HG02642 (cell line): ENCODE measurements around the gene GPR61.

Source experiments
- ATAC-seq: cut with Tn5 transposase; IDR thresholded peaks from one replicate; pipeline ENCODE4 v1.9.1; 2021; ENCODE audit warnings: mild to moderate bottlenecking; ENCODE audit not compliant: unreplicated experiment, poor library complexity

GPR61 gene

DNA sequence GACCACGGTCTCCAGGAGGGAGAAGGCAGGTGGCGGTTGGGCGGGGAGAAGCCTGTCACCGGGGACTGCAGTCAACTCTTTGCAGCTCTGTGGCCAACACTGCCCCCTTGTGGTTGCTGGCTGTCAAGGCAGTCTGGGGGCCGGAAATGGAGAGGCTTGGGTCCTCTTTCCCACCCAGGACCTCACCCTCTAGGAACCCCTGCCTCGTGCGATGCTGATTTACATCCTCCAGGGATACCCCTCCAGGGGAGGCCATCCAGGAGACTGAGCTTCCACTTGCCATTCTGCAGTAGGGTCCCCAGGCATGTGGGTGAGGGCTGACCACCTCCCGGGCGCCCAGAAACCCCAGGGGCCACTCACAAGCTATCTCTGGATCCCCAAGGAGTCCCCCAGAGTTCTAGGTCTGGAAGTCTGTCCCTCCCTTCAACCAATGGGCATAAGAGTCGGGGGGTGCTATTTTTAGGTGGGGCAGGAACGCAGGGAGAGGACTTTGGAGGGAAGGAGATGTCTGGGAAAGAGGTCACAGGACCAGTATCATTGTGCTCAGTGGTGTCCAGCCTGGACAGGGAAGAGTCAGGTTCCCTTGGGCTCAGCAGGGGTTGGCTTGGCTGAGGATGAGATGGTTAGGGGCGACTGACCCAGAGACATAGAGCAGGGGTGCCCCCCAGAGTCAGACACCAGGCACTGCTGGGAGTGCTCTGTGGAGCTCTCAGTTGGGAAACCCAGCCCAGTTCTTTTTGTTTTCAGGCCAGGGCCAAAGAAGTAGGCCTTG lies 7.1 kb upstream of the GPR61 start:
- ATAC-seq = peak; percentile 70

DNA sequence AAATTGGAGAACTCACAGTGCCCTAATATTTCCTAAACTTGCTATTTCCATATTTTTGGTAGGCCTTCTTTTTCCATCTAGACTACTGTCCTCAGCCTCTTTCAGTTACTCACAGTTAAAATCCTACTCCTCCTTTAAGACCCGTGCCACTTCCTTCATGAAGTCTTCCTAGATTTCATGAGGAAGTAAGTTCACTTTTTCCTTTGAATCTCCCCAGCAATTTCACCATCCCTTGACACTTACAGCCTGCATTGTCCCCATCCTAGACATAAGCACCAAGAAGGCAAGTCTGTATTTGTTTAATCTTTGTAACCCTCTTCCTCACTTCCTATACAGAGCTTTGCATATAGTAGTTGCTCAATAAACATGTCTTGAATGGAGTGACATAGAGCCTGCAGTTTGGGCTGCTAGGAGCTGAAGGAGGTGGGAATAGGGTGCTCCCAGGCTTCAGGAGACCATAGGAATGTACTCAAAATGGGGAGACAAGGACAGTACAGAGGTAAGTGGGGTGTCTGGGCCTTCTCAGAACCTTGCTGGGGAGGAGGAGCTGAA lies 5.3 kb upstream of the GPR61 start:
- no peak for ATAC-seq

DNA sequence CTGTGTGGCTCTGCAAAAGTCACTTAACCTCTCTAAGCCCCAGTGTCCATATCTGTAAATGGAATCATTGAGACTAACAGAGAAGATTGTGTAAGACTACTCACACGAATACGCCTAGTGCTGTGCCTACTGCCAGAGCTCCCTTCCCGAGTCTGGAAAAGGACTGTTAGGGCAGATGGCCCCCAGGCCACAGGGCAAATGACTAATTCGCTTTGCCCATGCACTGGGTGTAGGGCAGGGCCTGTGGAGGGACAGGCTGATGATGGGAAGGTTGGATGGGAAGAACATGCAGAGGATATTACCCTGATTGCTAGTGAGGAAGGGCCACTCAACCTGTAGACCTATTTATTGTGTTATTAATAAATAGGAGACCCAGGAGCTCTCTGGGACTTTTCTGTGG lies 4.2 kb upstream of the GPR61 start:
- ATAC-seq = no peak

DNA sequence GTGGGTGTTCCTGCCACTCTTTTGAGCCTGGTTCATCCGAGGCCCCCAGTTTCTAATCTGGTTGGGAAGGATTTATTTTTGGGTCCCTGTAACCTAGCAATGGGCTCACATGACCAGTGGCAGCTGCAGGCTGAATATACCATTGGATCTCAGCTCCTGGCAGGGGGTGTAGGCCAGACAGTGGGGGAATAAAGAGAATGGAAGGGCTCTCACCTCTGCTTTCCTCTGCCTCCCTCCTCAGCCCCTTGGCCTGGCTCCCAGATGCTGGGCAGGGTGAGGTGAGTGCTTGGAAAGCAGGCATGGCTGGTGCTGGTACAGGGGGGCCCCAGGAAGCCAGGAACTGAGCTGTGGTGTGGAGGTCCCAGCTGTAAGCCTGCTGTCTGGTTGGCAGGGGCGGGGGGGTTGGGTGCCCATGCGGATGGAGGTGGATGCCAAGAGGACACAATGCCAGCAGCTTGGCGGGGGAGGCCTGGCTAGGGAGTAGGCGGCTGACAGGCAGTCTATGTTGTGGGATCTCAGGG lies 3.6 kb upstream of the GPR61 start:
- no peak for ATAC-seq

DNA sequence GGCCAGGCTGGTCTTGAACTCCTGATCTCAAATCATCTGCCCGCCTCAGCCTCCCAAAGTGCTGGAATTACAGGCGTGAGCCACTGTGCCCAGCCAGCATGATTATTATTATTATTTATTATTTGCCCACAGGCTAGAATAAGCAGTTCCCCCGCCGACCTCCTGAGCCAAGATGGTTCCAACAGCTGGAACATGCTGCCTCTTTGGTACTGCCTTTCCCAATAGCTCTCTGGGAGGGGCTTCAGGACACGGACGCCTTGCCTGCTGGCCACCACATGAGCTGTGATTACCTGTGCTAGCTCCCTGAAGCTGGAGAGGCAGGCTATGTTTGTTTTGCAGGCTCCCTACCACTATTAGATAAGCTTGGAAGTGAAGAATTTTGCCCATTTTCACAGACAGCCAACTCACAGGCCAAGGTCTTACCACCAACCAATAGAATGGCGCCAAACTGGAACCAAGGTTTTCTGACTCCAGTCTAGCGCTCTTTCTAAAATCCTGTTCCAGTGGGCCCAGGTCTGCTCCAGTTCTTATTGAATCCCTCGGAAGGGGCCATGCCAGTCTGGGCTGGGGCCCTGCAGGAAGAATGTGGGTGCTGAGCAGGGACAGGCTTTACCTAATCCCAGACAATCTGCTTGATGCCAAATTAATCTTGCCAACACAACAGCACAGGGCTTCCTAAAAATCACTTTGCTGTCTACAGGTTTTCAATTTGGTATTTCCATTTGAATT lies 2.1 kb upstream of the GPR61 start:
- ATAC-seq = no peak

DNA sequence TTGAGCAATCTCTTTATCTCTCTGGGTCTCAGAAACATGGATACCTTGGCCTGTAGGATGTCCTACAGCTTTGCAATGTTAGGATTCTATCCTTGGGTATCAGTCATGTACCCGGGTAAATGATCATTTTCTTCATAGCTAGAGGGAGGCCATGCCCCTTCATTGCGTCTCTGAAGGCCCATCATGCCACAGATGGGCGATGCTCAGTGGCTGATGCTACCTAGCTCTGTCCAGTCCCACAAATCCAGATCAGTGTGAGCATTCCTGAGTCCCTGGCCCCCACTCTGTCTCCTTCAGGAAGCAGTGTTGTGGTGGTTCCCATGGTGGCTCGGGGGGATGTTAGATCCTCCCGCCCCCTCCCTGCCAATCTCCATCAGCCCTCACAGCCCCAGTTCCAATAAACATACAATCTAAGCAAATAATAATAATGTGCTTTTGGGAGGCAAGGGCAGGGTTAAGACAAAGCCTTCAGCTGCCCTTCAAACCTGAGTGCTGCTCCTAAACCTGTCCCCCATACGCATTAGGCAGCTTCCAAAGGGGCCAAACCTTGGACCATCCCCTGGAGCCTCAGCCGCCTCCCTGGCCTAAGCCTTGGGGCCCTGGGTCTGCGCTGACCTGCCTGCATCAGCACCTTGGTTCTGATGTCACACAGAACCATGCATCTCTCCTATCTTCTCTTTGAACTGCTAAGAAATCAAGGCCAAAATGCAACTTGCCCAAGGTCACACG lies 681 bp upstream of the GPR61 start:
- no peak for ATAC-seq

DNA sequence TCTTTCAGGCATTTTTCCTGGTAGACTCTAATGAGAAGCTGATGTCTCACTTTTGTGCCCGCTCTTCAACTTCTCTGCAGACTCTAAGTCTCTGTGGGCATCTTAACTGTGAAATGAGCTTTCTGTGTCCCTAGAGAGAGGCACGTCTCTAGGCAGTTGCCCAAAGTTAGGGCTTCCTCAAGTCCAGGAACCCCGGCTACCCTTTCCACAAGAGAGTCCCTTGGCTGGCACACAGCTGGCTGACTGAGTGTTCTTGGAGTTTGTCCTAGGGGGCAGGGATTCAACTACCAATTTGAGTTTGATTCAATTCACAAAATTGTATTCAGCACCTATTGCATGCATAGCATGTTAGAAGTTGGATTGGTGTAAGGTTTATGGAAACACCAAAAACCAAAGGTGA lies 1.4 kb downstream of the GPR61 start:
- no peak for ATAC-seq

DNA sequence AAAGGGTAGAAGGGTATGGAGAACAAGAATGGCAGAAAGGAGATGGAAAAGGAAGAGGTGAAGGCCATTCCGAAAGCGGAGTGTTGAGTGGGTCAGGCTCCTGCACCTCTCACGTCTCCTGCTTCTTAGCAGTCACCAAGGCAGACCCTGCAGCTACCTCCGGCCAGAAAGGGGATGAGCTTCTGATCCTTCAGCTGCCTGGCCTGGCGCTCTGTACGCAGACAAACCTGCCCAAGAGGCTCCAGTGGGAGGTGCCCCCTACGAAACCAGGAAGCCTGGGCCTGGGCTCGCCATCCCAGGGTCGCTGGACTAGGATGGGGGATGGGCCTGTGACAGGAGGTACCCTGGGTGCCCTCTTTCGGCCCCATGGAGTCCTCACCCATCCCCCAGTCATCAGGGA lies 3.0 kb downstream of the GPR61 start:
- ATAC-seq = no peak

DNA sequence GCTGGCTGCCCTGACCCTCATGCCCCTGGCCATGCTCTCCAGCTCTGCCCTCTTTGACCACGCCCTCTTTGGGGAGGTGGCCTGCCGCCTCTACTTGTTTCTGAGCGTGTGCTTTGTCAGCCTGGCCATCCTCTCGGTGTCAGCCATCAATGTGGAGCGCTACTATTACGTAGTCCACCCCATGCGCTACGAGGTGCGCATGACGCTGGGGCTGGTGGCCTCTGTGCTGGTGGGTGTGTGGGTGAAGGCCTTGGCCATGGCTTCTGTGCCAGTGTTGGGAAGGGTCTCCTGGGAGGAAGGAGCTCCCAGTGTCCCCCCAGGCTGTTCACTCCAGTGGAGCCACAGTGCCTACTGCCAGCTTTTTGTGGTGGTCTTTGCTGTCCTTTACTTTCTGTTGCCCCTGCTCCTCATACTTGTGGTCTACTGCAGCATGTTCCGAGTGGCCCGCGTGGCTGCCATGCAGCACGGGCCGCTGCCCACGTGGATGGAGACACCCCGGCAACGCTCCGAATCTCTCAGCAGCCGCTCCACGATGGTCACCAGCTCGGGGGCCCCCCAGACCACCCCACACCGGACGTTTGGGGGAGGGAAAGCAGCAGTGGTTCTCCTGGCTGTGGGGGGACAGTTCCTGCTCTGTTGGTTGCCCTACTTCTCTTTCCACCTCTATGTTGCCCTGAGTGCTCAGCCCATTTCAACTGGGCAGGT lies 3.8 kb downstream of the GPR61 start:
- no peak for ATAC-seq

DNA sequence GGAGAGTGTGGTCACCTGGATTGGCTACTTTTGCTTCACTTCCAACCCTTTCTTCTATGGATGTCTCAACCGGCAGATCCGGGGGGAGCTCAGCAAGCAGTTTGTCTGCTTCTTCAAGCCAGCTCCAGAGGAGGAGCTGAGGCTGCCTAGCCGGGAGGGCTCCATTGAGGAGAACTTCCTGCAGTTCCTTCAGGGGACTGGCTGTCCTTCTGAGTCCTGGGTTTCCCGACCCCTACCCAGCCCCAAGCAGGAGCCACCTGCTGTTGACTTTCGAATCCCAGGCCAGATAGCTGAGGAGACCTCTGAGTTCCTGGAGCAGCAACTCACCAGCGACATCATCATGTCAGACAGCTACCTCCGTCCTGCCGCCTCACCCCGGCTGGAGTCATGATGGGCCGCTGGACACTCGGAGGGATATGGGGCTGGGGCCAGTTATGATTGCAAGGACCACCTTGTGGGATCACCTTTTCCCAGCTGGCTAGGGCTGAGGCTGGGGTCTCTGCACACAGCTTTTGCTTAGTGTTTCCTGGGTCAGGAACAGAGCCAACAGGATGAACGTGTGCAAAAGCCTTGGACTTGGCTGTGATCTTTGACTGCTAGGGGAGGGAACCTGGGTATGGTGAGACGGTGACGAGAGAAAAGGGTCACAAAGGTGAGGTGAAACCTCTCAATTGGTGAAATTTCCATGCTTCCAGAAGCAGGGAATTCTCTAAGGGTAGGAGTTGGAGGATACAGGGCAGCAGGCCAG lies 4.5 kb downstream of the GPR61 start:
- ATAC-seq = no peak

DNA sequence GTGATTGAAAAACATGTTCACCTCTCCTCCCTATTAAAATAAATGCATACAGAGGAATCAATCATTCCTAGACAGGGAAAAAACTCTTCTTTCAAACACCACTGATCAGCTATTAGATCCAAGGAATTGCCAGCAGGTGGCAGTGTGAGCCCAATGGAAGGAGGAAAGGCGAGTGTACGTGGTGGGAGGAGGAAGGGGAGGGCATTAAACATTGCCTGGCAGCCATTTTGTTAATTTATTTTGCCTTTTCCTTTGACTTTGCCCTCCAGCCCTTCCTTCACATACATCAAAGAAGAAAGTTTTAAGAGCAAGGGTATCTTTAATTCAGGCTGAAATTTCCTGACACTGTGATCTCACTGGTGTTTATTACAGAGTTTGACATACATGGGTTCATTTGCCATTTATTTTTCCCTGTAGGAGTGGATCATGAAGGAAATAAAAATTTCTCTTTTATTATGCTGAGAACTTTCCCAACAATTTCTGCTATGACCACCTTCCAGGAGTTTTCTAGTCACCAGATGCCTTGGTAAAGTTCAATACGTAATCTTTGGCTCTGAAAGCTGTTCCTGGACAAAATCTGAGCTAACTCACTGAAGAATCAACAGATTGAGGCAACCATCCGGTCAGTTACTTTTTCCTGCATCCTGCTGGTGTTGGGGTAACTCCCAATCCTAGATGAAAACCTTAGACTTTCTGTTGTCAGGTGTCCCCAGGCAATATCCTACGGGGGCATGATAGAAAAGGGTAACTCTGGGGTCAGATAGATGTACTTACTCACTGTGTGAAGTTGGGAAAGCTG lies 6.8 kb downstream of the GPR61 start:
- peak; percentile 43 for ATAC-seq

DNA sequence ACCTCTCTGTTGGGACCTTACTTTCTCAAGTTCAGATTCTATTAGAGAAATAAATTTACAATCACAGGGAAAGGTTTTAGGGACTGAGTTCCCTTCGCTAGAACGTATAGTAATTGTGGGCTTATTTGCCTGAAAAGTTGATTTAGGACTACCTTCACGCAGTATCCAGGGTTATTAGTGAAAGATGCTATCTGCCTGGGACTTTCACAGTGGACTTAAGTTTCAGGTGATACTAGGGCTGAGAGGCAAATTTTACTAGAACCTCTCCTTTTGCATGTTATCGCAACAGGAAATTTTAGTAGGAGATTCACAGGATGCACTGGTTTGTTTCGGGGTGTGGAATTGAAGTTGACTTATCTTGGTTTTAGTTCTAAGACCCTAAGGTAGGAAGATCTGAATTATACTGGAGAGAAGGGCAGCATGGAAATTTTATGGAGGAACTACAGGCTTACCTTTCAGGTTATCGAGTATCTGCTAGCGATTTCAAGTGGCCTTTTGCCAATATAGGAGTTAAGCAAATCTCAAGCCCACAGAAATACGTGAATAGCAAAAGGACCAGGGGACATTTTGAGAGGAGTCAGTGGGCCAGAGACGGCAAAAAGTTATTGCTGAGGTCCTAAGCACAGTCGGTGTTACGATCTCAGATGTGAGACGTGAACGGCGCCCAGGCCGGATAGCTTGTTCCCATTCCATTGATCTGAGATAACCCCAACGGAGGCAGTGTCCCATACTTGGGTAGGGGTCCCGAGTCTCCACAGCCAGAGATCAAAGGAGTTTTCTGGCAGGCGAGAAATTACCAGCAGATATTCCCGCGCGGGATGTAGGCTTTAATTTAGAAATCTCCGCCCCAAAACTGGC lies 8.0 kb downstream of the GPR61 start:
- ATAC-seq = no peak

DNA sequence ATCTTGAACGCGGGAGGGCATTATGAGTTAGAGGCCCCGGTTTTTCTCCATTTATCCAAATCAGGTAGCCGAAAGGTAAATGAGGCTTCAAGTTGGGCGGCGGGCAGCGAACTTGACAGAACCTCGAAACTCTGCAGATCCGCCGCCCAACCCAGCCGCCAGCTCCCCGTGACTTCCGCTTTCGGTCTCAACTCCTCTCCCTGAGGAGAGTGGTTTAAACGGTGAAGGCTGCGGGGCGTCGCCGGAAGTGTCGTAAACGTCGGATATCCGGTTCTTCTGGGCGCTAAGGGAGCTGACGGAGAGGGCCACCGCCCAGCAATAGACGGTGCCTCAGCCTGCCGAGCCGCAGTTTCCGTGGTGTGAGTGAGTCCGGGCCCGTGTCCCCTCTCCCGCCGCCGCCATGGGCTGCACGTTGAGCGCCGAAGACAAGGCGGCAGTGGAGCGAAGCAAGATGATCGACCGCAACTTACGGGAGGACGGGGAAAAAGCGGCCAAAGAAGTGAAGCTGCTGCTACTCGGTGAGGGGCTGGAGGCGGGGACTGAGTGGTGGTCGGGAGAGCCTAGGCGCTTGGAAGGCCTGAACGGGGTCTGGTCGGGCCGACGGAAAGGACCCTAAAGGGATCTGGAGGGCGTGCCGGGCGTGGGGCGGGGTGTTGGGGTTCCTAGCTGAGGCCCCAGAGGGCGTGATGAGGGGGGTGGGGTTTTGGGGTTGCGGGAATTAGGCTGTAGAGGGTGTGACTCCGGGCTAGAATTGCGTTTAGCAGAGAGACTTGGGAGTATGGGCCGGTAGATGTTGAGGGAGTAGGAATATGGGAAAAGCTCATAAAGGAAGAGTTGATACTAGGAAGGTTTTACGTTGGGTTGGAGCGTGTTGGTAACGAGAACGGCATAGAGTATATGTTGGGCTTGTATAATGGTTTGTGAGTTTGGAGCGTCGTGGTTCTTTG lies 8.9 kb downstream of the GPR61 start, which contains the start of gene GNAI3:
Gene GNAI3 (plus strand): TSS at position 295 of the 947 bp plus-strand sequence. CDS start 106 bp downstream, at position 401.
- ATAC-seq = peak; percentile 92

DNA sequence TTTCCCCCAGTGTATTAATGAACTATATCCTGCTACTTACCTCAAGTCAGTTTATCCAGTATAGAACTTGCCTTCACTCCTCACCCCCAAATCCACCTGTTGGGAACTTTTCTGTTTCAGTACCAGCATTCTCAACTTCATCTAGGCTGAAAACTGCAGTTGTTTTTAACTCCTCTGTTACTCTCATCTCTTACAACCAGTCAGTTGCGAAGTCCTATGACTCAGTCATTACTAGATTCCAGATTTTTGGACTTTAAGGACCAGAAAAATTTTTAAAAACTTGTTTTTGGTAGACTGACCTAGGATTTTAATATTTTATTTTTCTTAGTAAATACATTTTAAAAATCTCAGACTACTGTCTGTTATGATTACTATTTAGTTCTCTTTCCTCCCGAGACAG lies 16.9 kb downstream of the GPR61 start:
- ATAC-seq = no peak

DNA sequence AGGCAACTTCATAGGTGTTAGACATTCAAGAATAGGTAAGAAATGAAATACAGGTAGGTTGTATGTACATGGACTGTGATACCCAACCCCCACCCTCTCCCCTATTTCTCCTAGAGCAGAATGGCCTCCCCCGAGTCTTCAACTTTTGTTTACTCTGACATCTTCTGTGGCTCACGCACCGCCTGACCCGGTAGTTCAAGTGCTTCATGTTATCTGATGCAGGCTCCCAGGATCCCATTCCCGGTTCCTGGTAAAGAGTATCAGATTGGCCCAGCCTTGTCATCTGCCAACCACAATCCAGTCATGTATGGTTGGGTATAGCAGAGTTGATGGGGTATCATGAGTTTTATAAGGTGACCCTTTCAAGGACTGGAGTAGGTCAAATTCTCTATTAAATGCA lies 17.8 kb downstream of the GPR61 start:
- no peak for ATAC-seq

DNA sequence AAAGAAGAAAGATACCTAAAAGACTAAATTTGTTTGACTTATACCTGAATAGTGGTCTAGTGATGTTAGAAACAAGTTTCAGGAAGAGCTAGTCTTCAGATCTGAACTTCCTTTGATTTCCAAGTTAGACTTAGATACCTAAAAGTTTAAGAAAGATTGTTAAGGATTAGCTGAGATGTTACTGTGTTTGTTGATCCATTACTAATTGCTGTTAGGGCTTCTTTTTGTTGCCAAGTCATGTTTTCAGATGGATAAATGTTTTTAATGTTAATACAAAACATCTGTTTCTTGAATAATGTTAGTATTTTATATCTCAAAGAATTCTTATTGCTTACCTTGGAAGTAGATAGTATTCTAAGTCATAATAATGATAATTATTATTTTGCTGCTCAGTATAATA lies 20.3 kb downstream of the GPR61 start:
- no peak for ATAC-seq
